ENCODE data around the gene ALDH4A1. TPM values are rescaled to one million over a fixed set of nuclear protein-coding genes. Genes with fewer than 3 reads are reported as not detected.
A peak's percentile ranks its signal among the peaks of the same experiment; 100 is the strongest.

Gene ALDH4A1
- total RNA-seq, 1 experiment from 2014 or later, result 26.1 TPM

DNA sequence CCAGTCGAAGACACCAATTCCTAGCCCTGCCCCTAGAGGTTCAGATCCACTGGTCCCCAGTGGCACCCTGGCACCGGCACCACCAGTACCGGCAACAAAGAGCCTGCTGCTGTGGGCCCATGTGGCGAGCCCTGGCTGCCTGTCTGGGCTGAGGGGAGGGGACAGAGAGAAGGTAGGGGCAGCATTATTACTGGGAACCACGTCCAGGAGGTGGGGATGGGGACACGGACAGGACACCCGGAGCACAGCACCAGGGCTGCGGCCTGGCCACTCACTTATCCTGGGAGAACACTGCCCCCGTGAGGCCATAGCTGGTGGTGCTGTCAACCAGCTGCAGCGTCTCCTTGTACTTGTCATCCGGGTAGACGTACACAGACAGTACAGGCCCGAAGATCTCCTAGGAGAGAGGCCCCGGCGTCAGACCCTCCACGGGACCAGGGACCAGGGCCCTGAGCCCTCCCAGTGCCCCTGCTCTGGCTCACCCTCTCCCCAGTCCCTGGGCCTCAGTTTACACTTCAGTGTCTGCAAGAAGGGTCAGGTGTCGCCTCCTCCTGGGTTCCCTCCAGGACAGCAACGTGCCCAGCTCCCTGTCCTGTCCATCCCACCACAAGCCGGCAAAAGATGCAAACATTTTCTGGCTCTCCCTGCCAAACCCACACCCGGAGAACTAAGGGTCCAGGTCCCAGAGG lies 27.1 kb downstream of the ALDH4A1 start:
- Histone ChIP-seq H3K14ac (ENCODE audit: insufficient read depth, low read length) (no peak overlapping the region), H3K4me1 (ENCODE audit: insufficient read depth, low read length) (no peaks in the 10 kb centered on the region), H3K56ac (ENCODE audit: insufficient read length, low read depth, low read length) (no peak overlapping the region), H4K20me1 (ENCODE audit: control insufficient read depth, insufficient read depth, insufficient read length) (no peaks in the 10 kb centered on the region), H2BK15ac (ENCODE audit: low read depth, low read length) (no peak overlapping the region), H4K8ac (replicated peaks; ENCODE audit: insufficient read length, low read depth, low read length) (no peak overlapping the region), H3K27ac (ENCODE audit: insufficient read length, low read depth, low read length) (no peak overlapping the region), H3K79me2 (ENCODE audit: insufficient read depth, low read length) (no peaks in the 10 kb centered on the region), H3K9ac (ENCODE audit: extremely low read depth, insufficient read length, low read length) (no peak overlapping the region), H3K4ac (ENCODE audit: low read depth, low read length) (no peak overlapping the region), H3T11ph (ENCODE audit: low read length) (no peak overlapping the region), H3K23me2 (ENCODE audit: insufficient read length, low read depth, low read length, poor library complexity, severe bottlenecking) (no peaks in the 10 kb centered on the region), H3K9me3 (ENCODE audit: control insufficient read depth, low read depth, low read length) (no peaks in the 10 kb centered on the region), H2BK5ac (ENCODE audit: insufficient read length, low read length) (no peak overlapping the region), H3K18ac (ENCODE audit: insufficient read length, low read depth, low read length) (no peak overlapping the region), H3K23ac (ENCODE audit: insufficient read length, low read depth, low read length) (no peak overlapping the region), H3K79me1 (ENCODE audit: insufficient read depth, low read depth, low read length, poor library complexity, severe bottlenecking) (no peaks in the 10 kb centered on the region), H3K4me2 (ENCODE audit: insufficient read depth, insufficient read length, low read length) (no peak overlapping the region), H2BK12ac (ENCODE audit: insufficient read length, low read depth, low read length) (no peak overlapping the region), H4K5ac (ENCODE audit: insufficient read length, low read depth, low read length) (no peak overlapping the region), H2BK20ac (ENCODE audit: low read depth, low read length, poor library complexity, severe bottlenecking) (no peak overlapping the region), H2BK120ac (ENCODE audit: low read depth, low read length, poor library complexity, severe bottlenecking) (no peak overlapping the region), H2AK5ac (ENCODE audit: insufficient read length, low read length) (no peak overlapping the region), H4K91ac (ENCODE audit: insufficient read length, low read depth, low read length) (no peak overlapping the region), H3K27me3 (ENCODE audit: insufficient read depth, low read length) (no peaks in the 10 kb centered on the region), H2AFZ (ENCODE audit: low read length) (no peak overlapping the region)
- H3K27ac Mint-ChIP-seq, result peak overlapping the region in 1 of 3 experiments; percentile 63; a peak in 1 of 7 replicates
- no peaks in the 10 kb centered on the region for H3K9me3 Mint-ChIP-seq
- peaks cover 3 to 13% of the 10 kb centered on the region in 2 experiments for H3K4me1 Mint-ChIP-seq
- no CpG with 5 or more reads among the region's 20 CpGs for WGBS (ENCODE audit: extremely low coverage, insufficient read length, low lambda C conversion rate)
- no peaks in the 10 kb centered on the region for H3K27me3 Mint-ChIP-seq (ENCODE audit: low read depth)
- DNase-seq, result peak; percentile 91
- TF ChIP-seq, protein P1, sequence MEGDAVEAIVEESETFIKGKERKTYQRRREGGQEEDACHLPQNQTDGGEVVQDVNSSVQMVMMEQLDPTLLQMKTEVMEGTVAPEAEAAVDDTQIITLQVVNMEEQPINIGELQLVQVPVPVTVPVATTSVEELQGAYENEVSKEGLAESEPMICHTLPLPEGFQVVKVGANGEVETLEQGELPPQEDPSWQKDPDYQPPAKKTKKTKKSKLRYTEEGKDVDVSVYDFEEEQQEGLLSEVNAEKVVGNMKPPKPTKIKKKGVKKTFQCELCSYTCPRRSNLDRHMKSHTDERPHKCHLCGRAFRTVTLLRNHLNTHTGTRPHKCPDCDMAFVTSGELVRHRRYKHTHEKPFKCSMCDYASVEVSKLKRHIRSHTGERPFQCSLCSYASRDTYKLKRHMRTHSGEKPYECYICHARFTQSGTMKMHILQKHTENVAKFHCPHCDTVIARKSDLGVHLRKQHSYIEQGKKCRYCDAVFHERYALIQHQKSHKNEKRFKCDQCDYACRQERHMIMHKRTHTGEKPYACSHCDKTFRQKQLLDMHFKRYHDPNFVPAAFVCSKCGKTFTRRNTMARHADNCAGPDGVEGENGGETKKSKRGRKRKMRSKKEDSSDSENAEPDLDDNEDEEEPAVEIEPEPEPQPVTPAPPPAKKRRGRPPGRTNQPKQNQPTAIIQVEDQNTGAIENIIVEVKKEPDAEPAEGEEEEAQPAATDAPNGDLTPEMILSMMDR (conservative IDR thresholded peaks at IDR 0.05), result peak; percentile 94
- H3K36me3 Mint-ChIP-seq (ENCODE audit: insufficient read depth in 1 of 3, low read depth in 3 of 3), result peaks cover 0 to 5% (median 0%) of the 10 kb centered on the region in 3 experiments; a peak in 3 of 7 replicates
- H3K4me3 Mint-ChIP-seq, result no peak overlapping the region
